ENCODE results near the gene CDKN2C.

Gene CDKN2C

GRCh38 chr1:50968158-50968820 is 1.8 kb upstream of the CDKN2C start (continued):
- TF ChIP-seq, protein P1, sequence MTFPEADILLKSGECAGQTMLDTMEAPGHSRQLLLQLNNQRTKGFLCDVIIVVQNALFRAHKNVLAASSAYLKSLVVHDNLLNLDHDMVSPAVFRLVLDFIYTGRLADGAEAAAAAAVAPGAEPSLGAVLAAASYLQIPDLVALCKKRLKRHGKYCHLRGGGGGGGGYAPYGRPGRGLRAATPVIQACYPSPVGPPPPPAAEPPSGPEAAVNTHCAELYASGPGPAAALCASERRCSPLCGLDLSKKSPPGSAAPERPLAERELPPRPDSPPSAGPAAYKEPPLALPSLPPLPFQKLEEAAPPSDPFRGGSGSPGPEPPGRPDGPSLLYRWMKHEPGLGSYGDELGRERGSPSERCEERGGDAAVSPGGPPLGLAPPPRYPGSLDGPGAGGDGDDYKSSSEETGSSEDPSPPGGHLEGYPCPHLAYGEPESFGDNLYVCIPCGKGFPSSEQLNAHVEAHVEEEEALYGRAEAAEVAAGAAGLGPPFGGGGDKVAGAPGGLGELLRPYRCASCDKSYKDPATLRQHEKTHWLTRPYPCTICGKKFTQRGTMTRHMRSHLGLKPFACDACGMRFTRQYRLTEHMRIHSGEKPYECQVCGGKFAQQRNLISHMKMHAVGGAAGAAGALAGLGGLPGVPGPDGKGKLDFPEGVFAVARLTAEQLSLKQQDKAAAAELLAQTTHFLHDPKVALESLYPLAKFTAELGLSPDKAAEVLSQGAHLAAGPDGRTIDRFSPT (tag by site-specific recombination; IDR thresholded peaks at IDR 0.05), result peak; percentile 95
- TF ChIP-seq OSR2 (tag by site-specific recombination; IDR thresholded peaks at IDR 0.05) (no peak), ZNF324 (tag by site-specific recombination; IDR thresholded peaks at IDR 0.05) (peak; percentile 45; the same call in 1 of the 2 replicates), ZNF645 (tag by site-specific recombination; IDR thresholded peaks at IDR 0.05) (no peak), ZNF501 (tag by site-specific recombination; IDR thresholded peaks at IDR 0.05) (peak; percentile 97), ZNF670 (tag by site-specific recombination; IDR thresholded peaks at IDR 0.05; ENCODE audit: low read depth) (no peak), KLF8 (tag by site-specific recombination; IDR thresholded peaks at IDR 0.05) (peak; percentile 86), ZNF513 (tag by site-specific recombination; IDR thresholded peaks at IDR 0.05) (no peak), ZNF677 (tag by site-specific recombination; IDR thresholded peaks at IDR 0.05) (no peak), YY2 (tag by site-specific recombination; IDR thresholded peaks at IDR 0.05) (no peak), KLF1 (tag by site-specific recombination; IDR thresholded peaks at IDR 0.05) (peak; percentile 65), ZNF311 (tag by site-specific recombination; IDR thresholded peaks at IDR 0.05; ENCODE audit: borderline replicate concordance) (no peak), MZF1 (tag by site-specific recombination; IDR thresholded peaks at IDR 0.05; ENCODE audit: borderline replicate concordance) (0 out of 2 replicates have a peak, but pooled peaks have one; percentile 21), ZNF585B (tag by site-specific recombination; IDR thresholded peaks at IDR 0.05) (no peak), ZBTB21 (tag by site-specific recombination; IDR thresholded peaks at IDR 0.05) (0 out of 2 replicates have a peak, but pooled peaks have one; percentile 13), ZNF629 (tag by site-specific recombination; IDR thresholded peaks at IDR 0.05) (no peak; the same call in 1 of the 2 replicates), ZIC2 (tag by site-specific recombination; IDR thresholded peaks at IDR 0.05) (peak; percentile 98), SALL2 (tag by site-specific recombination; IDR thresholded peaks at IDR 0.05; ENCODE audit: borderline replicate concordance) (no peak), ZSCAN16 (tag by site-specific recombination; IDR thresholded peaks at IDR 0.05) (0 out of 2 replicates have a peak, but pooled peaks have one; percentile 32), ZNF433 (tag by site-specific recombination; IDR thresholded peaks at IDR 0.05; ENCODE audit: low read depth) (no peak), ZNF341 (tag by site-specific recombination; IDR thresholded peaks at IDR 0.05; ENCODE audit: low read depth) (no peak), ZNF610 (tag by site-specific recombination; IDR thresholded peaks at IDR 0.05; ENCODE audit: borderline replicate concordance) (peak; percentile 62; the same call in 1 of the 2 replicates), ZBTB44 (tag by site-specific recombination; IDR thresholded peaks at IDR 0.05) (peak; percentile 85), ZNF2 (tag by site-specific recombination; IDR thresholded peaks at IDR 0.05) (peak; percentile 87)
- TF ChIP-seq, protein P2, sequence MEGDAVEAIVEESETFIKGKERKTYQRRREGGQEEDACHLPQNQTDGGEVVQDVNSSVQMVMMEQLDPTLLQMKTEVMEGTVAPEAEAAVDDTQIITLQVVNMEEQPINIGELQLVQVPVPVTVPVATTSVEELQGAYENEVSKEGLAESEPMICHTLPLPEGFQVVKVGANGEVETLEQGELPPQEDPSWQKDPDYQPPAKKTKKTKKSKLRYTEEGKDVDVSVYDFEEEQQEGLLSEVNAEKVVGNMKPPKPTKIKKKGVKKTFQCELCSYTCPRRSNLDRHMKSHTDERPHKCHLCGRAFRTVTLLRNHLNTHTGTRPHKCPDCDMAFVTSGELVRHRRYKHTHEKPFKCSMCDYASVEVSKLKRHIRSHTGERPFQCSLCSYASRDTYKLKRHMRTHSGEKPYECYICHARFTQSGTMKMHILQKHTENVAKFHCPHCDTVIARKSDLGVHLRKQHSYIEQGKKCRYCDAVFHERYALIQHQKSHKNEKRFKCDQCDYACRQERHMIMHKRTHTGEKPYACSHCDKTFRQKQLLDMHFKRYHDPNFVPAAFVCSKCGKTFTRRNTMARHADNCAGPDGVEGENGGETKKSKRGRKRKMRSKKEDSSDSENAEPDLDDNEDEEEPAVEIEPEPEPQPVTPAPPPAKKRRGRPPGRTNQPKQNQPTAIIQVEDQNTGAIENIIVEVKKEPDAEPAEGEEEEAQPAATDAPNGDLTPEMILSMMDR (tag by site-specific recombination; IDR thresholded peaks at IDR 0.05), result peak; percentile 83
- TF ChIP-seq, protein P3, sequence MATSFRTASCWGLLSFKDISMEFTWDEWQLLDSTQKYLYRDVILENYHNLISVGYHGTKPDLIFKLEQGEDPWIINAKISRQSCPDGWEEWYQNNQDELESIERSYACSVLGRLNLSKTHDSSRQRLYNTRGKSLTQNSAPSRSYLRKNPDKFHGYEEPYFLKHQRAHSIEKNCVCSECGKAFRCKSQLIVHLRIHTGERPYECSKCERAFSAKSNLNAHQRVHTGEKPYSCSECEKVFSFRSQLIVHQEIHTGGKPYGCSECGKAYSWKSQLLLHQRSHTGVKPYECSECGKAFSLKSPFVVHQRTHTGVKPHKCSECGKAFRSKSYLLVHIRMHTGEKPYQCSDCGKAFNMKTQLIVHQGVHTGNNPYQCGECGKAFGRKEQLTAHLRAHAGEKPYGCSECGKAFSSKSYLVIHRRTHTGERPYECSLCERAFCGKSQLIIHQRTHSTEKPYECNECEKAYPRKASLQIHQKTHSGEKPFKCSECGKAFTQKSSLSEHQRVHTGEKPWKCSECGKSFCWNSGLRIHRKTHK (tag by site-specific recombination; IDR thresholded peaks at IDR 0.05), result no peak
- TF ChIP-seq, protein P4, sequence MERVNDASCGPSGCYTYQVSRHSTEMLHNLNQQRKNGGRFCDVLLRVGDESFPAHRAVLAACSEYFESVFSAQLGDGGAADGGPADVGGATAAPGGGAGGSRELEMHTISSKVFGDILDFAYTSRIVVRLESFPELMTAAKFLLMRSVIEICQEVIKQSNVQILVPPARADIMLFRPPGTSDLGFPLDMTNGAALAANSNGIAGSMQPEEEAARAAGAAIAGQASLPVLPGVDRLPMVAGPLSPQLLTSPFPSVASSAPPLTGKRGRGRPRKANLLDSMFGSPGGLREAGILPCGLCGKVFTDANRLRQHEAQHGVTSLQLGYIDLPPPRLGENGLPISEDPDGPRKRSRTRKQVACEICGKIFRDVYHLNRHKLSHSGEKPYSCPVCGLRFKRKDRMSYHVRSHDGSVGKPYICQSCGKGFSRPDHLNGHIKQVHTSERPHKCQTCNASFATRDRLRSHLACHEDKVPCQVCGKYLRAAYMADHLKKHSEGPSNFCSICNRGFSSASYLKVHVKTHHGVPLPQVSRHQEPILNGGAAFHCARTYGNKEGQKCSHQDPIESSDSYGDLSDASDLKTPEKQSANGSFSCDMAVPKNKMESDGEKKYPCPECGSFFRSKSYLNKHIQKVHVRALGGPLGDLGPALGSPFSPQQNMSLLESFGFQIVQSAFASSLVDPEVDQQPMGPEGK (tag by site-specific recombination; IDR thresholded peaks at IDR 0.05), result peak; percentile 89

Data from HEK293 (cell line).